H9 (cell line): Measurements from ENCODE around the gene CLEC16A. TPM values are rescaled to one million over a fixed set of nuclear protein-coding genes. Genes with fewer than 3 reads are reported as not detected.

Source experiments
- DNase-seq: peaks from one replicate; pipeline ENCODE4 v3.0.0-alpha.2; 2017
- H2AFZ ChIP-seq: one replicate; pipeline ENCODE4 v1.6.1; 2013; ENCODE audit warnings: mild to moderate bottlenecking, low read length, control low read depth, moderate library complexity
- H2AK5ac ChIP-seq: 2 replicates; pipeline ENCODE4 v1.6.1; 2013; ENCODE audit warnings: low read length, control low read depth, mixed read lengths; ENCODE audit not compliant: insufficient read length
- H2BK120ac ChIP-seq: one replicate; pipeline ENCODE4 v1.6.1; 2013; ENCODE audit warnings: low read depth, mild to moderate bottlenecking, low read length, control low read depth, inconsistent platforms; ENCODE audit not compliant: poor library complexity, severe bottlenecking
- H2BK12ac ChIP-seq: 2 replicates; pipeline ENCODE4 v1.6.1; 2013; ENCODE audit warnings: low read length, control low read depth, mixed read lengths, low read depth; ENCODE audit not compliant: insufficient read length
- H2BK15ac ChIP-seq: 2 replicates; pipeline ENCODE4 v1.6.1; 2013; ENCODE audit warnings: low read depth, low read length, control low read depth
- H2BK20ac ChIP-seq: one replicate; pipeline ENCODE4 v1.6.1; 2013; ENCODE audit warnings: low read depth, mild to moderate bottlenecking, low read length, control low read depth, inconsistent platforms; ENCODE audit not compliant: poor library complexity, severe bottlenecking
- H2BK5ac ChIP-seq: 2 replicates; pipeline ENCODE4 v1.6.1; 2013; ENCODE audit warnings: low read length, control low read depth, mixed read lengths; ENCODE audit not compliant: insufficient read length
- H3K14ac ChIP-seq: 2 replicates; pipeline ENCODE4 v1.6.1; 2013; ENCODE audit warnings: low read length, control low read depth; ENCODE audit not compliant: insufficient read depth
- H3K18ac ChIP-seq: 2 replicates; pipeline ENCODE4 v1.6.1; 2013; ENCODE audit warnings: low read depth, mild to moderate bottlenecking, mixed read lengths, low read length, control low read depth; ENCODE audit not compliant: insufficient read length
- H3K23ac ChIP-seq: 2 replicates; pipeline ENCODE4 v1.6.1; 2013; ENCODE audit warnings: low read length, control low read depth, mixed read lengths, low read depth; ENCODE audit not compliant: insufficient read length
- H3K23me2 ChIP-seq: 2 replicates; pipeline ENCODE4 v1.6.1; 2013; ENCODE audit warnings: low read depth, mild to moderate bottlenecking, mixed read lengths, low read length, control low read depth; ENCODE audit not compliant: insufficient read length, poor library complexity, severe bottlenecking
- H3K27ac ChIP-seq: 2 replicates; pipeline ENCODE4 v1.5.1; 2013; ENCODE audit warnings: low read length, control low read depth, mixed read lengths, low read depth; ENCODE audit not compliant: insufficient read length
- H3K27me3 ChIP-seq: 2 replicates; pipeline ENCODE4 v1.6.1; 2013; ENCODE audit warnings: low read length, control low read depth, inconsistent platforms; ENCODE audit not compliant: insufficient read depth
- H3K4ac ChIP-seq: 2 replicates; pipeline ENCODE4 v1.6.1; 2013; ENCODE audit warnings: low read depth, mild to moderate bottlenecking, control low read depth, inconsistent platforms, low read length, moderate library complexity
- H3K4me1 ChIP-seq: 2 replicates; pipeline ENCODE4 v1.6.1; 2013; ENCODE audit warnings: low read length, control low read depth, inconsistent platforms; ENCODE audit not compliant: insufficient read depth
- H3K4me2 ChIP-seq: 2 replicates; pipeline ENCODE4 v1.6.1; 2013; ENCODE audit warnings: low read length, control low read depth, mixed read lengths; ENCODE audit not compliant: insufficient read length, insufficient read depth
- H3K56ac ChIP-seq: 2 replicates; pipeline ENCODE4 v1.6.1; 2013; ENCODE audit warnings: low read depth, mild to moderate bottlenecking, mixed read lengths, low read length, control low read depth; ENCODE audit not compliant: insufficient read length
- H3K79me1 ChIP-seq: 2 replicates; pipeline ENCODE4 v1.6.1; 2013; ENCODE audit warnings: low read depth, mild to moderate bottlenecking, moderate library complexity, low read length, control low read depth, inconsistent platforms; ENCODE audit not compliant: insufficient read depth, poor library complexity, severe bottlenecking
- H3K79me2 ChIP-seq: 2 replicates; pipeline ENCODE4 v1.6.1; 2013; ENCODE audit warnings: low read length, control low read depth, inconsistent platforms; ENCODE audit not compliant: insufficient read depth
- H3K9ac ChIP-seq: 2 replicates; pipeline ENCODE4 v1.6.1; 2013; ENCODE audit warnings: low read length, control low read depth, mixed read lengths; ENCODE audit not compliant: insufficient read length; ENCODE audit errors: extremely low read depth
- H3K9me3 ChIP-seq: one replicate; pipeline ENCODE4 v1.6.1; 2013; ENCODE audit warnings: low read depth, low read length, inconsistent platforms; ENCODE audit not compliant: control insufficient read depth
- H3T11ph ChIP-seq: one replicate; pipeline ENCODE4 v1.6.1; 2013; ENCODE audit warnings: mild to moderate bottlenecking, low read length, control low read depth, inconsistent platforms
- H4K20me1 ChIP-seq: one replicate; pipeline ENCODE4 v1.6.1; 2013; ENCODE audit not compliant: control insufficient read depth, insufficient read length, insufficient read depth
- H4K5ac ChIP-seq: 2 replicates; pipeline ENCODE4 v1.6.1; 2013; ENCODE audit warnings: low read depth, mild to moderate bottlenecking, mixed read lengths, low read length, control low read depth; ENCODE audit not compliant: insufficient read length
- H4K8ac ChIP-seq: replicated peaks from 2 replicates; pipeline ENCODE4 v1.6.1; 2013; ENCODE audit warnings: low read length, control low read depth, mixed read lengths, low read depth; ENCODE audit not compliant: insufficient read length
- H4K91ac ChIP-seq: 2 replicates; pipeline ENCODE4 v1.6.1; 2013; ENCODE audit warnings: low read depth, mild to moderate bottlenecking, moderate library complexity, mixed read lengths, low read length, control low read depth; ENCODE audit not compliant: insufficient read length
- H3K27ac Mint-ChIP-seq, 3 experiments: 2 replicates in 2 of 3; 3 replicates in 1 of 3; pipeline ENCODE4 v1.8.0; 2020 to 2021; ENCODE audit warnings: mixed read lengths in 3 of 3, mild to moderate bottlenecking in 1 of 3, moderate library complexity in 1 of 3
- H3K27me3 Mint-ChIP-seq: 2 replicates; pipeline ENCODE4 v1.8.0; 2021; ENCODE audit warnings: low read depth, mild to moderate bottlenecking, moderate library complexity, mixed read lengths
- H3K36me3 Mint-ChIP-seq, 3 experiments: 2 replicates in 2 of 3; 3 replicates in 1 of 3; pipeline ENCODE4 v1.8.0; 2020 to 2021; ENCODE audit warnings: low read depth in 3 of 3, mixed read lengths in 3 of 3; ENCODE audit not compliant: insufficient read depth in 1 of 3
- H3K4me1 Mint-ChIP-seq, 2 experiments: 2 replicates each; pipeline ENCODE4 v1.8.0; 2020; ENCODE audit warnings: mixed read lengths in 2 of 2
- H3K4me3 Mint-ChIP-seq, 2 experiments: 2 replicates in 1 of 2; 3 replicates in 1 of 2; pipeline ENCODE4 v1.8.0; 2020 to 2021; ENCODE audit warnings: mild to moderate bottlenecking in 2 of 2, mixed read lengths in 2 of 2, moderate library complexity in 1 of 2
- H3K9me3 Mint-ChIP-seq, 2 experiments: 2 replicates in 1 of 2; 3 replicates in 1 of 2; pipeline ENCODE4 v1.8.0; 2020; ENCODE audit warnings: mild to moderate bottlenecking in 2 of 2, mixed read lengths in 2 of 2, moderate library complexity in 1 of 2
- CTCF ChIP-seq: fragments of 200-600 bp; sonication (generic); conservative IDR thresholded peaks from 3 replicates; pipeline ENCODE4 v1.8.0; 2021; ENCODE audit warnings: antibody characterized with exemption, mild to moderate bottlenecking
- WGBS: extraction: QIAGEN DNeasy Blood & Tissue Kit; methylation state at CpG from one replicate; pipeline ENCODE4 v1.1.7; 2013; ENCODE audit warnings: missing lambda C conversion rate, low lambda C conversion rate, mixed read lengths; ENCODE audit not compliant: insufficient read length; ENCODE audit errors: extremely low coverage; 5-methylcytosine and 5-hydroxymethylcytosine counted together
- total RNA-seq: library from RNA; stranded (reverse); gene quantifications from 2 replicates; pipeline ENCODE4 v1.2.1, GENCODE V29; 2021

CLEC16A gene
- total RNA-seq, 1 experiment from 2014 or later, result 15.2 TPM

GRCh38 chr16:10923146-10923649 is 21.2 kb upstream of the CLEC16A start:
- Histone ChIP-seq H3K4me2 (no peak overlapping the region), H2BK5ac (no peak overlapping the region), H4K5ac (no peak overlapping the region), H2BK15ac (no peak overlapping the region), H3K27me3 (no peaks in the 10 kb centered on the region), H3K79me2 (no peaks in the 10 kb centered on the region), H3T11ph (no peak overlapping the region), H2AFZ (no peak overlapping the region), H3K4ac (no peak overlapping the region), H3K56ac (no peak overlapping the region), H2BK120ac (no peak overlapping the region), H4K8ac (no peak overlapping the region), H2BK20ac (no peak overlapping the region), H2BK12ac (no peak overlapping the region), H3K79me1 (no peaks in the 10 kb centered on the region), H4K91ac (no peak overlapping the region), H3K14ac (no peak overlapping the region; the same call in 1 of the 2 replicates), H3K9me3 (no peaks in the 10 kb centered on the region), H3K9ac (no peak overlapping the region), H3K27ac (no peak overlapping the region), H3K4me1 (no peaks in the 10 kb centered on the region), H3K18ac (no peak overlapping the region), H4K20me1 (no peaks in the 10 kb centered on the region), H3K23ac (no peak overlapping the region), H2AK5ac (no peak overlapping the region), H3K23me2 (no peaks in the 10 kb centered on the region)
- H3K9me3 Mint-ChIP-seq, result no peaks in the 10 kb centered on the region
- no peak for DNase-seq
- peaks cover 6 to 11% (median 11%) of the 10 kb centered on the region in 3 experiments for H3K36me3 Mint-ChIP-seq
- peaks cover 2 to 12% of the 10 kb centered on the region in 2 experiments; a peak in 3 of 4 replicates for H3K4me1 Mint-ChIP-seq
- H3K27me3 Mint-ChIP-seq, result no peaks in the 10 kb centered on the region; the same call in 1 of the 2 replicates
- peak overlapping the region in 1 of 3 experiments; percentile 67; a peak in 2 of 7 replicates for H3K27ac Mint-ChIP-seq
- no peak overlapping the region for H3K4me3 Mint-ChIP-seq
- no CpG with 5 or more reads among the region's 10 CpGs for WGBS
- TF ChIP-seq CTCF, result no peak
